Adrenal gland (tissue), 5 donors: ENCODE measurements around the gene TSHZ2.

Source experiments
- POLR2A ChIP-seq, 2 donors: fragments of 450-650 bp; IDR thresholded peaks; one replicate each; pipeline ENCODE4 v1.6.1; 2017; ENCODE audit warnings: antibody characterized with exemption in 2 of 2, mild to moderate bottlenecking in 2 of 2, moderate library complexity in 1 of 2
- TF ChIP-seq, protein P1 (sequence below), 6 experiments: fragments of 450-650 bp in 4 of 6; fragments of 200-600 bp in 2 of 6; sonication (generic) in 1 of 6; IDR thresholded peaks; 1 replicate in 5 of 6; 2 replicates in 1 of 6; pipeline versions ENCODE4 v1.5.1 to v1.8.0; 2016 to 2021; ENCODE audit warnings: antibody characterized with exemption in 6 of 6, mild to moderate bottlenecking in 2 of 6, moderate library complexity in 1 of 6
- donor health status: DM: no; HTN: no; CAD: no.

DNA sequence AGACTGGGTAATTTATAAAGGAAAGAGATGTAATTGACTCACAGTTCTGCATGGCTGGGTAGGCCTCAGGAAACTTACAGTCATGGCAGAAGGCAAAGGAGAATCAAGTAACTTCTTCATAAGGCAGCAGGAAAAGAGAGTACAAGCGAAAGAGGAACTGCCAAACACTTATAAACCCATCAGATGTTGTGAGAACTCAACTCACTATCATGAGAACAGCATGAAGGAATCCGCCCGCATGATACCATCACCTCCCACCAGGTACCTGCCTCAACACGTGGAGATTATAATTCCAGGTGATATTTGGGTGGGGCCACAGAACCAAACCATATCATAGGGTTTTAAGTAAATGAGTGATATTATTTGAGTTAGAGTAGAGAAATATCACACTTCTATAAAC is 189.3 kb downstream of the TSHZ2 start:
- TF ChIP-seq, protein P1, sequence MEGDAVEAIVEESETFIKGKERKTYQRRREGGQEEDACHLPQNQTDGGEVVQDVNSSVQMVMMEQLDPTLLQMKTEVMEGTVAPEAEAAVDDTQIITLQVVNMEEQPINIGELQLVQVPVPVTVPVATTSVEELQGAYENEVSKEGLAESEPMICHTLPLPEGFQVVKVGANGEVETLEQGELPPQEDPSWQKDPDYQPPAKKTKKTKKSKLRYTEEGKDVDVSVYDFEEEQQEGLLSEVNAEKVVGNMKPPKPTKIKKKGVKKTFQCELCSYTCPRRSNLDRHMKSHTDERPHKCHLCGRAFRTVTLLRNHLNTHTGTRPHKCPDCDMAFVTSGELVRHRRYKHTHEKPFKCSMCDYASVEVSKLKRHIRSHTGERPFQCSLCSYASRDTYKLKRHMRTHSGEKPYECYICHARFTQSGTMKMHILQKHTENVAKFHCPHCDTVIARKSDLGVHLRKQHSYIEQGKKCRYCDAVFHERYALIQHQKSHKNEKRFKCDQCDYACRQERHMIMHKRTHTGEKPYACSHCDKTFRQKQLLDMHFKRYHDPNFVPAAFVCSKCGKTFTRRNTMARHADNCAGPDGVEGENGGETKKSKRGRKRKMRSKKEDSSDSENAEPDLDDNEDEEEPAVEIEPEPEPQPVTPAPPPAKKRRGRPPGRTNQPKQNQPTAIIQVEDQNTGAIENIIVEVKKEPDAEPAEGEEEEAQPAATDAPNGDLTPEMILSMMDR (IDR thresholded peaks at IDR 0.05) = no peak
- TF ChIP-seq POLR2A (IDR thresholded peaks at IDR 0.05) = no peak
